IMR-90 (cell line): ENCODE results near the gene CMBL. TPM values are rescaled to one million over a fixed set of nuclear protein-coding genes. Genes with fewer than 3 reads are reported as not detected.

Experiments used
- ATAC-seq: fragments of 200-7000 bp; cut with Tn5 transposase; 2 replicates; pipeline ENCODE4 v1.9.1; 2020; ENCODE audit warnings: low read depth, mild to moderate bottlenecking, moderate library complexity
- BruUV-seq: library from RNA; stranded (reverse); fragments of 400-500 nt; replicated peaks from 2 replicates; lab custom pipeline; 2021; lab: Mats Ljungman, UMichigan
- CTCF ChIA-PET: fragments of 300-600 bp; formaldehyde crosslinking; extraction: SDS; loops from one replicate; lab custom pipeline; 2021; ENCODE audit warnings: antibody characterized with exemption; lab: Yijun Ruan, JAX
- POLR2A ChIA-PET: fragments of 300-600 bp; sonication (Branson Sonifier 250); formaldehyde crosslinking; loops from one replicate; lab custom pipeline; 2022; ENCODE audit warnings: antibody characterized with exemption; ENCODE audit not compliant: unreplicated experiment; lab: Charles Lee
- DNase-seq: peaks from one replicate; pipeline ENCODE4 v3.0.0; 2013
- H2AFZ ChIP-seq: replicated peaks from 2 replicates; pipeline ENCODE3; 2013; ENCODE audit warnings: low read length, mild to moderate bottlenecking; ENCODE audit not compliant: poor library complexity
- H2AK5ac ChIP-seq: 2 replicates; pipeline ENCODE4 v1.6.1; 2013; ENCODE audit warnings: low read depth, low read length, inconsistent platforms
- H2AK9ac ChIP-seq: replicated peaks from 2 replicates; pipeline ENCODE3; 2013; ENCODE audit warnings: mild to moderate bottlenecking, low read depth, low read length, moderate library complexity; ENCODE audit not compliant: poor library complexity
- H2BK120ac ChIP-seq: 2 replicates; pipeline ENCODE4 v1.6.1; 2013; ENCODE audit warnings: low read depth, low read length, inconsistent platforms
- H2BK15ac ChIP-seq: 3 replicates; pipeline ENCODE4 v1.6.1; 2013; ENCODE audit warnings: low read depth, low read length, inconsistent platforms
- H2BK20ac ChIP-seq: 2 replicates; pipeline ENCODE4 v1.6.1; 2013; ENCODE audit warnings: low read depth, mild to moderate bottlenecking, inconsistent platforms, low read length, moderate library complexity
- H2BK5ac ChIP-seq: 2 replicates; pipeline ENCODE4 v1.6.1; 2013; ENCODE audit warnings: mild to moderate bottlenecking, low read depth, low read length, inconsistent platforms; ENCODE audit not compliant: poor library complexity, severe bottlenecking
- H3K14ac ChIP-seq: replicated peaks from 2 replicates; pipeline ENCODE4 v1.6.1; 2013; ENCODE audit warnings: low read depth, low read length, inconsistent platforms
- H3K18ac ChIP-seq: 2 replicates; pipeline ENCODE4 v1.6.1; 2013; ENCODE audit warnings: low read depth, low read length, control low read depth
- H3K23ac ChIP-seq: 2 replicates; pipeline ENCODE4 v1.6.1; 2013; ENCODE audit warnings: low read depth, low read length, inconsistent platforms
- H3K27ac ChIP-seq: 2 replicates; pipeline ENCODE4 v1.5.1; 2013; ENCODE audit warnings: mild to moderate bottlenecking, control low read depth, low read length; ENCODE audit not compliant: insufficient read depth
- H3K27me3 ChIP-seq: 2 replicates; pipeline ENCODE4 v1.6.1; 2013; ENCODE audit warnings: low read length; ENCODE audit not compliant: control insufficient read depth, insufficient read depth
- H3K36me3 ChIP-seq: 2 replicates; pipeline ENCODE4 v1.6.1; 2013; ENCODE audit warnings: low read length, mixed read lengths; ENCODE audit not compliant: control insufficient read depth, insufficient read depth
- H3K4ac ChIP-seq: 2 replicates; pipeline ENCODE4 v1.6.1; 2013; ENCODE audit warnings: low read depth, low read length, inconsistent platforms
- H3K4me1 ChIP-seq: 2 replicates; pipeline ENCODE4 v1.6.1; 2013; ENCODE audit warnings: low read length, mixed read lengths; ENCODE audit not compliant: control insufficient read depth, insufficient read depth
- H3K4me2 ChIP-seq: 2 replicates; pipeline ENCODE4 v1.6.1; 2013; ENCODE audit warnings: low read depth, mild to moderate bottlenecking, control low read depth, low read length, moderate library complexity
- H3K4me3 ChIP-seq: 2 replicates; pipeline ENCODE4 v1.5.1; 2013; ENCODE audit warnings: low read depth, mild to moderate bottlenecking, control low read depth, low read length, moderate library complexity; ENCODE audit not compliant: insufficient read depth
- H3K56ac ChIP-seq: 2 replicates; pipeline ENCODE4 v1.6.1; 2013; ENCODE audit warnings: low read length, inconsistent platforms; ENCODE audit not compliant: insufficient read depth; ENCODE audit errors: extremely low read depth
- H3K79me1 ChIP-seq, 2 experiments: 2 replicates each; pipeline ENCODE4 v1.6.1; 2013; ENCODE audit warnings: low read length in 2 of 2, inconsistent platforms in 1 of 2, low read depth in 1 of 2
- H3K9ac ChIP-seq: 2 replicates; pipeline ENCODE4 v1.6.1; 2013; ENCODE audit warnings: low read depth, low read length, control low read depth
- H3K9me1 ChIP-seq: 2 replicates; pipeline ENCODE4 v1.6.1; 2013; ENCODE audit warnings: low read length, inconsistent platforms; ENCODE audit not compliant: insufficient read depth
- H3K9me3 ChIP-seq: 2 replicates; pipeline ENCODE4 v1.6.1; 2013; ENCODE audit warnings: low read length; ENCODE audit not compliant: control insufficient read depth, insufficient read depth
- H4K20me1 ChIP-seq: 2 replicates; pipeline ENCODE4 v1.6.1; 2013; ENCODE audit warnings: low read length, inconsistent platforms; ENCODE audit not compliant: insufficient read depth
- H4K5ac ChIP-seq: 2 replicates; pipeline ENCODE4 v1.6.1; 2013; ENCODE audit warnings: mild to moderate bottlenecking, low read depth, low read length, control low read depth
- H4K8ac ChIP-seq, 2 experiments: 2 replicates each; pipeline ENCODE4 v1.6.1; 2013; ENCODE audit warnings: low read depth in 2 of 2, low read length in 2 of 2, control low read depth in 1 of 2, inconsistent platforms in 1 of 2
- H4K91ac ChIP-seq: 2 replicates; pipeline ENCODE4 v1.6.1; 2013; ENCODE audit warnings: low read depth, low read length, inconsistent platforms; ENCODE audit not compliant: insufficient read depth
- BHLHE40 ChIP-seq: fragments of 150-350 bp; IDR thresholded peaks from 2 replicates; pipeline ENCODE4 v1.6.1; 2016; ENCODE audit warnings: mild to moderate bottlenecking, low read depth, low read length
- CEBPB ChIP-seq: IDR thresholded peaks from 2 replicates; pipeline ENCODE4 v1.6.1; 2012; ENCODE audit warnings: low read depth, low read length, improper control_type of control experiment
- CHD1 ChIP-seq: IDR thresholded peaks from 2 replicates; pipeline ENCODE4 v1.6.1; 2012; ENCODE audit warnings: low read depth, low read length, improper control_type of control experiment
- CTCF ChIP-seq: conservative IDR thresholded peaks from 2 replicates; pipeline ENCODE4 v1.5.1; 2012; ENCODE audit warnings: mild to moderate bottlenecking, low read depth, low read length, improper control_type of control experiment
- ELK1 ChIP-seq: fragments of 150-350 bp; IDR thresholded peaks from 2 replicates; pipeline ENCODE4 v1.6.1; 2016; ENCODE audit warnings: low read depth, mild to moderate bottlenecking, low read length, moderate library complexity, borderline replicate concordance
- FOS ChIP-seq: fragments of 150-350 bp; IDR thresholded peaks from 2 replicates; pipeline ENCODE4 v1.6.1; 2016; ENCODE audit warnings: low read depth, low read length
- MAFK ChIP-seq: IDR thresholded peaks from 2 replicates; pipeline ENCODE4 v1.6.1; 2012; ENCODE audit warnings: low read depth, low read length, improper control_type of control experiment
- MAZ ChIP-seq: IDR thresholded peaks from 2 replicates; pipeline ENCODE4 v1.6.1; 2012; ENCODE audit warnings: low read depth, mild to moderate bottlenecking, low read length, improper control_type of control experiment, moderate library complexity, borderline replicate concordance
- MXI1 ChIP-seq: IDR thresholded peaks from 2 replicates; pipeline ENCODE4 v1.6.1; 2012; ENCODE audit warnings: low read depth, mild to moderate bottlenecking, low read length, moderate library complexity, borderline replicate concordance
- NFE2L2 ChIP-seq: fragments of 150-350 bp; IDR thresholded peaks from 2 replicates; pipeline ENCODE4 v1.6.1; 2016; ENCODE audit warnings: low read depth, mild to moderate bottlenecking, low read length
- POLR2A ChIP-seq: IDR thresholded peaks from 2 replicates; pipeline ENCODE4 v1.6.1; 2012; ENCODE audit warnings: mild to moderate bottlenecking, low read depth, low read length
- RAD21 ChIP-seq: IDR thresholded peaks from 2 replicates; pipeline ENCODE4 v1.6.1; 2012; ENCODE audit warnings: low read length, improper control_type of control experiment
- RCOR1 ChIP-seq: IDR thresholded peaks from 2 replicates; pipeline ENCODE4 v1.6.1; 2012; ENCODE audit warnings: mild to moderate bottlenecking, low read length, improper control_type of control experiment; ENCODE audit not compliant: insufficient replicate concordance
- RFX5 ChIP-seq: IDR thresholded peaks from 2 replicates; pipeline ENCODE4 v1.8.0; 2012; ENCODE audit warnings: low read depth, mild to moderate bottlenecking, low read length, moderate library complexity
- SMC3 ChIP-seq: fragments of 150-350 bp; IDR thresholded peaks from 2 replicates; pipeline ENCODE4 v1.6.1; 2016; ENCODE audit warnings: low read depth, mild to moderate bottlenecking, antibody characterized with exemption, low read length, moderate library complexity
- USF2 ChIP-seq: fragments of 150-350 bp; IDR thresholded peaks from 2 replicates; pipeline ENCODE4 v1.6.1; 2017; ENCODE audit warnings: mild to moderate bottlenecking, antibody characterized with exemption, low read length, low read depth
- WGBS, 2 experiments: methylation state at CpG; one replicate each; pipeline versions ENCODE4 v1.1.5 to v1.1.7; 2013; ENCODE audit warnings: missing lambda C conversion rate in 2 of 2; ENCODE audit not compliant: insufficient read length in 1 of 2; ENCODE audit errors: extremely low coverage in 2 of 2; 5-methylcytosine and 5-hydroxymethylcytosine counted together
- dilution Hi-C: fragments of 300-500 bp; cut with HindIII; formaldehyde crosslinking; loops from one replicate; pipeline ENCODE4 v1.14.3; 2018; ENCODE audit warnings: low sequenced_read_pairs; ENCODE audit not compliant: unreplicated experiment
- in situ Hi-C: fragments of 300-500 bp; cut with MboI; formaldehyde crosslinking; loops from 3 replicates; pipeline ENCODE4 v1.14.3; 2019; ENCODE audit warnings: low sequenced_read_pairs, inconsistent platforms, mixed read lengths
- intact Hi-C: fragments of 100-400 bp; cut with micrococcal nuclease; formaldehyde crosslinking; loops from 2 replicates; pipeline ENCODE4 v1.10.0; 2022
- polyA plus RNA-seq, 3 experiments: library from polyadenylated mRNA; depleted of rRNA; stranded (reverse); fragments of >200 nt; gene quantifications; 2 replicates each; pipeline ENCODE4 v1.2.3, GENCODE V29; 2012; ENCODE audit warnings: low replicate concordance in 1 of 3
- total RNA-seq: library from RNA; depleted of rRNA; stranded (reverse); fragments of >200 nt; gene quantifications from 2 replicates; pipeline ENCODE4 v1.2.3, GENCODE V29; 2012

Gene CMBL
- total and polyA plus RNA-seq, 2 of the 4 experiments (the other 2 are of a cell fraction) = 5.0 to 26.3 TPM

- no peak overlapping the region for H2AK9ac ChIP-seq
- no peak for TF ChIP-seq FOS
- TF ChIP-seq NFE2L2 = no peak
- no peak for TF ChIP-seq SMC3
- no peak for TF ChIP-seq BHLHE40
- TF ChIP-seq CEBPB = no peak
- no peak for TF ChIP-seq MXI1
- no peak for TF ChIP-seq USF2
- no peak for TF ChIP-seq CHD1
- TF ChIP-seq MAFK = no peak
- no peak for TF ChIP-seq RCOR1
- no peak for TF ChIP-seq POLR2A
- TF ChIP-seq ELK1 = no peak
- TF ChIP-seq CTCF = no peak
- no peak for TF ChIP-seq RFX5
- TF ChIP-seq RAD21 = no peak
- TF ChIP-seq MAZ = no peak
- H3K9me3 ChIP-seq = no peaks in the 10 kb centered on the region
- H3K23ac ChIP-seq = no peak overlapping the region
- ATAC-seq = no peak
- H3K4me1 ChIP-seq = peaks cover 23% of the 10 kb centered on the region
- no peak overlapping the region for H4K91ac ChIP-seq
- no peak overlapping the region for H2BK20ac ChIP-seq
- CTCF ChIA-PET = no interaction called here
- H3K56ac ChIP-seq = no peak overlapping the region
- intact Hi-C loops (loop anchor here (5.0 kb wide), 1 partner anchor 45 kb away; no protein-coding TSS in a partner anchor), in situ Hi-C loops (no loop called here), dilution Hi-C loops (no loop called here)
- no peak overlapping the region for H3K9ac ChIP-seq
- BruUV-seq = no TSS peak
- H3K79me1 ChIP-seq = no peaks in the 10 kb centered on the region
- no peak overlapping the region for H2BK120ac ChIP-seq
- no peak overlapping the region for H2BK15ac ChIP-seq
- H2AK5ac ChIP-seq = no peak overlapping the region; the same call in 1 of the 2 replicates
- no peak overlapping the region for H2AFZ ChIP-seq
- no peak overlapping the region for H3K4me2 ChIP-seq
- no peak overlapping the region for H3K27ac ChIP-seq
- H3K27me3 ChIP-seq = peaks cover 5% of the 10 kb centered on the region; the same call in 1 of the 2 replicates
- H4K5ac ChIP-seq = no peak overlapping the region
- peaks cover 14% of the 10 kb centered on the region for H3K9me1 ChIP-seq
- POLR2A ChIA-PET = no interaction called here
- no peaks in the 10 kb centered on the region for H4K20me1 ChIP-seq
- no peaks in the 10 kb centered on the region for H3K36me3 ChIP-seq
- no peak overlapping the region for H3K14ac ChIP-seq
- 94% methylated on average over 5 of the region's 5 CpGs; no CpG with 5 or more reads in 1 of the 2 experiments for WGBS, 2 experiments
- no peak overlapping the region for H3K18ac ChIP-seq
- H3K4me3 ChIP-seq = no peak overlapping the region
- no peak overlapping the region for H3K4ac ChIP-seq
- no peak overlapping the region for H2BK5ac ChIP-seq
- no peak overlapping the region for H4K8ac ChIP-seq
- DNase-seq = no peak
These were observed 24.6 kb upstream of the CMBL start for GRCh38 chr5:10332301-10332700.
